HCT116 (cell line): Measurements from ENCODE around the gene SLC27A1. TPM values are rescaled to one million over a fixed set of nuclear protein-coding genes. Genes with fewer than 3 reads are reported as not detected.

Experiments used
- ATAC-seq: fragments of 200-7000 bp; cut with Tn5 transposase; 2 replicates; pipeline ENCODE4 v1.9.1; 2020; ENCODE audit warnings: mild to moderate bottlenecking, moderate library complexity
- BruUV-seq: library from RNA; stranded (reverse); fragments of 400-500 nt; replicated peaks from 2 replicates; lab custom pipeline; 2021; lab: Mats Ljungman, UMichigan
- CTCF ChIA-PET: fragments of 300-600 bp; sonication (Branson Sonifier 250); formaldehyde crosslinking; loops from one replicate; lab custom pipeline; 2021; ENCODE audit warnings: antibody characterized with exemption; lab: Charles Lee
- POLR2A ChIA-PET: fragments of 300-600, 350-600 bp; sonication (Branson Sonifier 250); formaldehyde crosslinking; loops from one replicate; lab custom pipeline; 2021; ENCODE audit warnings: antibody characterized with exemption; lab: Charles Lee
- RAD21 ChIA-PET, 2 experiments: fragments of 300-600 bp; sonication (Branson Sonifier 250); formaldehyde crosslinking; loops; one replicate each; lab custom pipeline; 2023; ENCODE audit warnings: low total read pairs in 2 of 2; ENCODE audit not compliant: uncharacterized antibody in 2 of 2, unreplicated experiment in 2 of 2, low non-redundant PET in 1 of 2; lab: Charles Lee
- DNase-seq: peaks from one replicate; pipeline ENCODE4 v3.0.0-alpha.2; 2010; ENCODE audit warnings: low read depth, low spot score
- H2AFZ ChIP-seq: fragments of 200-600 bp; shearing (Covaris generic), sonication (generic); 2 replicates; pipeline ENCODE4 v1.6.1; 2017; ENCODE audit warnings: low read depth, mixed run types, mixed read lengths, antibody characterized with exemption, low read length; ENCODE audit not compliant: poor library complexity, severe bottlenecking
- H3K27ac ChIP-seq: 2 replicates; pipeline ENCODE4 v1.5.1; 2012; ENCODE audit warnings: low read depth, low read length
- H3K27me3 ChIP-seq: fragments of 200-600 bp; sonication (generic); 2 replicates; pipeline ENCODE4 v1.6.1; 2016; ENCODE audit warnings: mixed run types, low read length, mixed read lengths; ENCODE audit not compliant: insufficient read depth
- H3K36me3 ChIP-seq, 2 experiments: fragments of 200-500 bp in 1 of 2; fragments of 200-600 bp in 1 of 2; sonication (Bioruptor generic) in 1 of 2; sonication (generic) in 1 of 2; 2 replicates each; pipeline versions ENCODE4 v1.5.1 to v1.6.1; 2014 to 2016; ENCODE audit warnings: low read length in 2 of 2, inconsistent platforms in 1 of 2, mixed read lengths in 1 of 2, mixed run types in 1 of 2; ENCODE audit not compliant: insufficient read depth in 2 of 2, control insufficient read depth in 1 of 2
- H3K4me1 ChIP-seq, 2 experiments: fragments of 200-600 bp in 1 of 2; sonication (generic) in 1 of 2; 2 replicates each; pipeline versions ENCODE4 v1.5.1 to v1.6.1; 2012 to 2017; ENCODE audit warnings: low read length in 2 of 2, inconsistent platforms in 1 of 2, mild to moderate bottlenecking in 1 of 2, mixed read lengths in 1 of 2, mixed run types in 1 of 2, moderate library complexity in 1 of 2; ENCODE audit not compliant: insufficient read depth in 2 of 2, control insufficient read depth in 1 of 2
- H3K4me2 ChIP-seq: fragments of 200-600 bp; sonication (generic); 2 replicates; pipeline ENCODE4 v1.6.1; 2017; ENCODE audit warnings: mixed run types, low read length, mixed read lengths
- H3K4me3 ChIP-seq, 2 experiments: fragments of 200-600 bp in 1 of 2; sonication (generic) in 1 of 2; replicated peaks in 1 of 2; 2 replicates each; pipeline ENCODE4 v1.5.1; 2011 to 2016; ENCODE audit warnings: low read length in 2 of 2, control low read depth in 1 of 2, low read depth in 1 of 2, mild to moderate bottlenecking in 1 of 2, mixed read lengths in 1 of 2, mixed run types in 1 of 2
- H3K79me2 ChIP-seq: fragments of 200-600 bp; sonication (generic); 2 replicates; pipeline ENCODE4 v1.6.1; 2017; ENCODE audit warnings: mild to moderate bottlenecking, mixed run types, low read length, moderate library complexity, mixed read lengths; ENCODE audit not compliant: insufficient read depth
- H3K9ac ChIP-seq: fragments of 200-600 bp; sonication (generic); 2 replicates; pipeline ENCODE4 v1.6.1; 2016; ENCODE audit warnings: low read length, mixed read lengths
- H3K9me2 ChIP-seq: fragments of 200-600 bp; sonication (generic), shearing (Covaris generic); 2 replicates; pipeline ENCODE4 v1.6.1; 2017; ENCODE audit warnings: mixed run types, mild to moderate bottlenecking, moderate library complexity; ENCODE audit not compliant: insufficient read depth
- H3K9me3 ChIP-seq, 2 experiments: fragments of 200-500 bp in 1 of 2; fragments of 200-600 bp in 1 of 2; sonication (Bioruptor generic) in 1 of 2; sonication (generic) in 1 of 2; 2 replicates each; pipeline ENCODE4 v1.6.1; 2014 to 2017; ENCODE audit warnings: low read length in 2 of 2, mixed read lengths in 2 of 2, inconsistent platforms in 1 of 2, low read depth in 1 of 2, mild to moderate bottlenecking in 1 of 2, mixed run types in 1 of 2, moderate library complexity in 1 of 2; ENCODE audit not compliant: control insufficient read depth in 1 of 2, insufficient read depth in 1 of 2
- H4K20me1 ChIP-seq: fragments of 200-600 bp; sonication (generic), shearing (Covaris generic); 2 replicates; pipeline ENCODE4 v1.6.1; 2017; ENCODE audit warnings: mixed run types, mild to moderate bottlenecking, moderate library complexity; ENCODE audit not compliant: insufficient read depth
- CBX3 ChIP-seq: IDR thresholded peaks from 2 replicates; pipeline ENCODE4 v1.6.1; 2012; ENCODE audit warnings: low read depth
- CEBPB ChIP-seq: IDR thresholded peaks from 2 replicates; pipeline ENCODE4 v1.6.1; 2012; ENCODE audit warnings: low read depth
- EGR1 ChIP-seq: IDR thresholded peaks from 2 replicates; pipeline ENCODE4 v1.6.1; 2012; ENCODE audit warnings: low read depth
- ELF1 ChIP-seq: IDR thresholded peaks from 2 replicates; pipeline ENCODE4 v1.6.1; 2012; ENCODE audit warnings: low read depth, borderline replicate concordance
- EZH2 ChIP-seq: fragments of 200-600 bp; sonication (generic); IDR thresholded peaks from 2 replicates; pipeline ENCODE4 v1.6.1; 2017; ENCODE audit warnings: antibody characterized with exemption, mixed run types
- EZH2phosphoT487 ChIP-seq: fragments of 200-600 bp; IDR thresholded peaks from 2 replicates; pipeline ENCODE4 v1.6.1; 2018; ENCODE audit warnings: antibody characterized with exemption, borderline replicate concordance
- JUND ChIP-seq: IDR thresholded peaks from 2 replicates; pipeline ENCODE4 v1.6.1; 2012
- POLR2A ChIP-seq: IDR thresholded peaks from 2 replicates; pipeline ENCODE4 v1.7.0; 2011; ENCODE audit warnings: borderline replicate concordance; ENCODE audit not compliant: insufficient read depth, insufficient read length; ENCODE audit errors: extremely low read depth
- POLR2AphosphoS5 ChIP-seq: IDR thresholded peaks from 2 replicates; pipeline ENCODE4 v1.6.1; 2011; ENCODE audit warnings: mild to moderate bottlenecking, low read depth, low read length, moderate library complexity
- RAD21 ChIP-seq: IDR thresholded peaks from 2 replicates; pipeline ENCODE4 v1.6.1; 2012; ENCODE audit warnings: low read depth, mild to moderate bottlenecking
- SIN3A ChIP-seq: IDR thresholded peaks from 2 replicates; pipeline ENCODE4 v1.6.1; 2012; ENCODE audit warnings: low read depth
- SP1 ChIP-seq: IDR thresholded peaks from 2 replicates; pipeline ENCODE4 v1.6.1; 2012; ENCODE audit warnings: low read depth
- SRF ChIP-seq: IDR thresholded peaks from 2 replicates; pipeline ENCODE4 v1.6.1; 2012; ENCODE audit warnings: low read depth
- ZFX ChIP-seq: fragments of 450-650 bp; IDR thresholded peaks from 2 replicates; pipeline ENCODE4 v1.6.1; 2017
- ZNF274 ChIP-seq: fragments of 200-500 bp; sonication (Bioruptor generic); IDR thresholded peaks from 2 replicates; pipeline ENCODE4 v1.6.1; 2014; ENCODE audit warnings: mild to moderate bottlenecking, low read depth, low read length, inconsistent platforms
- intact Hi-C: fragments of 100-400 bp; cut with micrococcal nuclease; formaldehyde crosslinking; loops from 2 replicates; pipeline ENCODE4 v1.10.0; 2022
- total RNA-seq: library from RNA; stranded (reverse); gene quantifications from one replicate; pipeline ENCODE4 v1.2.1, GENCODE V29; 2021; ENCODE audit not compliant: unreplicated experiment
- TF ChIP-seq, protein P1 (sequence below): IDR thresholded peaks from 2 replicates; pipeline ENCODE4 v1.6.1; 2012
- TF ChIP-seq, protein P2 (sequence below): IDR thresholded peaks from 2 replicates; pipeline ENCODE4 v1.6.1; 2012; ENCODE audit warnings: low read depth

The SLC27A1 gene
- total RNA-seq, 1 experiment from 2014 or later = 22.5 TPM

GRCh38 chr19:17522988-17523872 lies 52.9 kb downstream of the SLC27A1 start:
- Histone ChIP-seq H3K27me3 (no peaks in the 10 kb centered on the region), H3K27ac (no peak overlapping the region), H3K4me2 (no peak overlapping the region), H3K9ac (no peak overlapping the region), H2AFZ (no peak overlapping the region), H3K9me3 (no peaks in the 10 kb centered on the region), H4K20me1 (no peaks in the 10 kb centered on the region), H3K79me2 (no peaks in the 10 kb centered on the region), H3K4me3 (no peak overlapping the region), H3K4me1 (no peaks in the 10 kb centered on the region), H3K36me3 (no peaks in the 10 kb centered on the region), H3K9me2 (no peaks in the 10 kb centered on the region)
- ChIA-PET RAD21 (no interaction called here), POLR2A (no interaction called here), CTCF (no interaction called here)
- TF ChIP-seq, protein P1, sequence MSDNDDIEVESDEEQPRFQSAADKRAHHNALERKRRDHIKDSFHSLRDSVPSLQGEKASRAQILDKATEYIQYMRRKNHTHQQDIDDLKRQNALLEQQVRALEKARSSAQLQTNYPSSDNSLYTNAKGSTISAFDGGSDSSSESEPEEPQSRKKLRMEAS = no peak
- TF ChIP-seq EZH2 (no peak), ELF1 (no peak), POLR2AphosphoS5 (no peak), JUND (no peak), EZH2phosphoT487 (no peak), ZFX (no peak), EGR1 (no peak), RAD21 (no peak), POLR2A (no peak), SP1 (no peak), ZNF274 (no peak), CBX3 (no peak), SIN3A (no peak), SRF (no peak), CEBPB (no peak)
- TF ChIP-seq, protein P2, sequence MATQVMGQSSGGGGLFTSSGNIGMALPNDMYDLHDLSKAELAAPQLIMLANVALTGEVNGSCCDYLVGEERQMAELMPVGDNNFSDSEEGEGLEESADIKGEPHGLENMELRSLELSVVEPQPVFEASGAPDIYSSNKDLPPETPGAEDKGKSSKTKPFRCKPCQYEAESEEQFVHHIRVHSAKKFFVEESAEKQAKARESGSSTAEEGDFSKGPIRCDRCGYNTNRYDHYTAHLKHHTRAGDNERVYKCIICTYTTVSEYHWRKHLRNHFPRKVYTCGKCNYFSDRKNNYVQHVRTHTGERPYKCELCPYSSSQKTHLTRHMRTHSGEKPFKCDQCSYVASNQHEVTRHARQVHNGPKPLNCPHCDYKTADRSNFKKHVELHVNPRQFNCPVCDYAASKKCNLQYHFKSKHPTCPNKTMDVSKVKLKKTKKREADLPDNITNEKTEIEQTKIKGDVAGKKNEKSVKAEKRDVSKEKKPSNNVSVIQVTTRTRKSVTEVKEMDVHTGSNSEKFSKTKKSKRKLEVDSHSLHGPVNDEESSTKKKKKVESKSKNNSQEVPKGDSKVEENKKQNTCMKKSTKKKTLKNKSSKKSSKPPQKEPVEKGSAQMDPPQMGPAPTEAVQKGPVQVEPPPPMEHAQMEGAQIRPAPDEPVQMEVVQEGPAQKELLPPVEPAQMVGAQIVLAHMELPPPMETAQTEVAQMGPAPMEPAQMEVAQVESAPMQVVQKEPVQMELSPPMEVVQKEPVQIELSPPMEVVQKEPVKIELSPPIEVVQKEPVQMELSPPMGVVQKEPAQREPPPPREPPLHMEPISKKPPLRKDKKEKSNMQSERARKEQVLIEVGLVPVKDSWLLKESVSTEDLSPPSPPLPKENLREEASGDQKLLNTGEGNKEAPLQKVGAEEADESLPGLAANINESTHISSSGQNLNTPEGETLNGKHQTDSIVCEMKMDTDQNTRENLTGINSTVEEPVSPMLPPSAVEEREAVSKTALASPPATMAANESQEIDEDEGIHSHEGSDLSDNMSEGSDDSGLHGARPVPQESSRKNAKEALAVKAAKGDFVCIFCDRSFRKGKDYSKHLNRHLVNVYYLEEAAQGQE = no peak
- intact Hi-C loops = no loop called here
- no TSS peak for BruUV-seq
- no peak for DNase-seq
- no peak for ATAC-seq
